ENCODE data around the gene EIF4G2. TPM values are rescaled to one million over a fixed set of nuclear protein-coding genes. Genes with fewer than 3 reads are reported as not detected.

The EIF4G2 gene
- total RNA-seq, 1 donor from 2014 or later = 1,071 TPM

GRCh38 chr11:10798330-10798928 is 10.3 kb downstream of the EIF4G2 start:
- Mint-ChIP-seq H3K27me3 (no peaks in the 10 kb centered on the region), H3K4me3 (no peak overlapping the region), H3K9me3 (no peaks in the 10 kb centered on the region), H3K4me1 (peaks cover 36% of the 10 kb centered on the region), H3K27ac (no peak overlapping the region), H3K36me3 (ENCODE audit: low read depth) (peaks cover 73% of the 10 kb centered on the region)
- no peak for DNase-seq
- intact Hi-C loops (cut with micrococcal nuclease) = no loop called here

- no peak overlapping the region for H3K27ac Mint-ChIP-seq
- H3K27me3 Mint-ChIP-seq = peaks cover 5% of the 10 kb centered on the region
- peaks cover 38% of the 10 kb centered on the region for H3K4me1 Mint-ChIP-seq
These were observed 11.2 kb downstream of the EIF4G2 start for GRCh38 chr11:10797531-10797930.

GRCh38 chr11:10797001-10797400 is 11.7 kb downstream of the EIF4G2 start:
- Mint-ChIP-seq H3K4me1 (peaks cover 38% of the 10 kb centered on the region), H3K4me3 (no peak overlapping the region), H3K36me3 (ENCODE audit: low read depth) (peaks cover 61% of the 10 kb centered on the region), H3K27ac (peak overlapping the region; percentile 26), H3K27me3 (peaks cover 5% of the 10 kb centered on the region), H3K9me3 (no peaks in the 10 kb centered on the region)
- DNase-seq = no peak
- intact Hi-C loops (cut with micrococcal nuclease) = no loop called here

More at GRCh38 chr11:10797531-10797930, 11.2 kb downstream of the EIF4G2 start:
- Mint-ChIP-seq H3K4me3 (no peak overlapping the region), H3K9me3 (no peaks in the 10 kb centered on the region), H3K36me3 (ENCODE audit: low read depth) (peaks cover 65% of the 10 kb centered on the region)
- intact Hi-C loops (cut with micrococcal nuclease) = no loop called here
- no peak for DNase-seq

GRCh38 chr11:10796191-10796590 is 12.5 kb downstream of the EIF4G2 start:
- intact Hi-C loops (cut with micrococcal nuclease) = no loop called here

GRCh38 chr11:10793470-10794255 is 15.1 kb downstream of the EIF4G2 start:
- Mint-ChIP-seq H3K36me3 (ENCODE audit: low read depth) (peaks cover 29% of the 10 kb centered on the region), H3K4me1 (peaks cover 13% of the 10 kb centered on the region), H3K9me3 (no peaks in the 10 kb centered on the region), H3K27ac (no peak overlapping the region), H3K27me3 (peaks cover 14% of the 10 kb centered on the region), H3K4me3 (no peak overlapping the region)
- intact Hi-C loops (cut with micrococcal nuclease) = loop anchor here (2.0 to 5.0 kb wide), 2 partner anchors 139 to 994 kb away; no protein-coding TSS in a partner anchor
- DNase-seq = no peak

More at GRCh38 chr11:10796191-10796590, 12.5 kb downstream of the EIF4G2 start:
- peaks cover 9% of the 10 kb centered on the region for H3K27me3 Mint-ChIP-seq
- H3K4me3 Mint-ChIP-seq = no peak overlapping the region
- peaks cover 53% of the 10 kb centered on the region for H3K36me3 Mint-ChIP-seq (ENCODE audit: low read depth)
- H3K27ac Mint-ChIP-seq = no peak overlapping the region
- DNase-seq = no peak
- peaks cover 31% of the 10 kb centered on the region for H3K4me1 Mint-ChIP-seq
- H3K9me3 Mint-ChIP-seq = no peaks in the 10 kb centered on the region

- Mint-ChIP-seq H3K27me3 (peaks cover 16% of the 10 kb centered on the region), H3K4me1 (peaks cover 11% of the 10 kb centered on the region), H3K27ac (no peak overlapping the region), H3K36me3 (ENCODE audit: low read depth) (peaks cover 24% of the 10 kb centered on the region), H3K4me3 (peak overlapping the region; percentile 1), H3K9me3 (no peaks in the 10 kb centered on the region)
- peak; percentile 95 for DNase-seq
- intact Hi-C loops (cut with micrococcal nuclease) = loop anchor here (1.0 to 5.0 kb wide), 3 partner anchors 140 to 995 kb away; no protein-coding TSS in a partner anchor
These were observed 16.2 kb downstream of the EIF4G2 start for GRCh38 chr11:10792385-10793068.

- Mint-ChIP-seq H3K27ac (no peak overlapping the region), H3K4me3 (no peak overlapping the region), H3K27me3 (peaks cover 9% of the 10 kb centered on the region), H3K36me3 (ENCODE audit: low read depth) (no peaks in the 10 kb centered on the region), H3K4me1 (no peaks in the 10 kb centered on the region), H3K9me3 (no peaks in the 10 kb centered on the region)
- no peak for DNase-seq
- intact Hi-C loops (cut with micrococcal nuclease) = no loop called here
These were observed 22.3 kb downstream of the EIF4G2 start for GRCh38 chr11:10786451-10786850.

- H3K9me3 Mint-ChIP-seq = no peaks in the 10 kb centered on the region
- H3K4me1 Mint-ChIP-seq = no peaks in the 10 kb centered on the region
- H3K36me3 Mint-ChIP-seq (ENCODE audit: low read depth) = no peaks in the 10 kb centered on the region
- intact Hi-C loops (cut with micrococcal nuclease) = no loop called here
- peaks cover 6% of the 10 kb centered on the region for H3K27me3 Mint-ChIP-seq
- H3K27ac Mint-ChIP-seq = no peak overlapping the region
- H3K4me3 Mint-ChIP-seq = no peak overlapping the region
- no peak for DNase-seq
These were observed 23.6 kb downstream of the EIF4G2 start for GRCh38 chr11:10785146-10785474.

GRCh38 chr11:10784232-10785145 is 24.2 kb downstream of the EIF4G2 start:
- Mint-ChIP-seq H3K27me3 (peaks cover 4% of the 10 kb centered on the region), H3K9me3 (no peaks in the 10 kb centered on the region), H3K27ac (no peak overlapping the region), H3K36me3 (ENCODE audit: low read depth) (no peaks in the 10 kb centered on the region), H3K4me3 (no peak overlapping the region), H3K4me1 (no peaks in the 10 kb centered on the region)
- intact Hi-C loops (cut with micrococcal nuclease) = no loop called here
- no peak for DNase-seq

GRCh38 chr11:10780040-10780439 is 28.7 kb downstream of the EIF4G2 start:
- no peak overlapping the region for H3K4me3 Mint-ChIP-seq
- H3K27me3 Mint-ChIP-seq = no peaks in the 10 kb centered on the region
- DNase-seq = no peak
- no peaks in the 10 kb centered on the region for H3K9me3 Mint-ChIP-seq
- intact Hi-C loops (cut with micrococcal nuclease) = no loop called here
- H3K4me1 Mint-ChIP-seq = no peaks in the 10 kb centered on the region
- peaks cover 32% of the 10 kb centered on the region for H3K36me3 Mint-ChIP-seq (ENCODE audit: low read depth)
- no peak overlapping the region for H3K27ac Mint-ChIP-seq

GRCh38 chr11:10779086-10779485 is 29.6 kb downstream of the EIF4G2 start:
- DNase-seq = no peak
- no peaks in the 10 kb centered on the region for H3K27me3 Mint-ChIP-seq
- H3K27ac Mint-ChIP-seq = no peak overlapping the region

GRCh38 chr11:10778217-10778970 is 30.3 kb downstream of the EIF4G2 start:
- intact Hi-C loops (cut with micrococcal nuclease) = no loop called here
- Mint-ChIP-seq H3K4me3 (no peak overlapping the region), H3K27ac (no peak overlapping the region), H3K4me1 (no peaks in the 10 kb centered on the region), H3K27me3 (no peaks in the 10 kb centered on the region), H3K9me3 (no peaks in the 10 kb centered on the region), H3K36me3 (ENCODE audit: low read depth) (peaks cover 46% of the 10 kb centered on the region)
- DNase-seq = no peak

More at GRCh38 chr11:10779086-10779485, 29.6 kb downstream of the EIF4G2 start:
- no peaks in the 10 kb centered on the region for H3K4me1 Mint-ChIP-seq
- intact Hi-C loops (cut with micrococcal nuclease) = no loop called here
- H3K9me3 Mint-ChIP-seq = no peaks in the 10 kb centered on the region
- H3K4me3 Mint-ChIP-seq = no peak overlapping the region
- H3K36me3 Mint-ChIP-seq (ENCODE audit: low read depth) = peaks cover 41% of the 10 kb centered on the region

- H3K36me3 Mint-ChIP-seq (ENCODE audit: low read depth) = peaks cover 52% of the 10 kb centered on the region
- no peak overlapping the region for H3K4me3 Mint-ChIP-seq
- no peaks in the 10 kb centered on the region for H3K4me1 Mint-ChIP-seq
- DNase-seq = no peak
- intact Hi-C loops (cut with micrococcal nuclease) = no loop called here
- no peak overlapping the region for H3K27ac Mint-ChIP-seq
- H3K9me3 Mint-ChIP-seq = no peaks in the 10 kb centered on the region
- no peaks in the 10 kb centered on the region for H3K27me3 Mint-ChIP-seq
These were observed 30.9 kb downstream of the EIF4G2 start for GRCh38 chr11:10777806-10778205.
